ENCODE measurements around the gene ARL4A.
A peak's percentile ranks its signal among the peaks of the same experiment; 100 is the strongest.

Gene ARL4A

DNA sequence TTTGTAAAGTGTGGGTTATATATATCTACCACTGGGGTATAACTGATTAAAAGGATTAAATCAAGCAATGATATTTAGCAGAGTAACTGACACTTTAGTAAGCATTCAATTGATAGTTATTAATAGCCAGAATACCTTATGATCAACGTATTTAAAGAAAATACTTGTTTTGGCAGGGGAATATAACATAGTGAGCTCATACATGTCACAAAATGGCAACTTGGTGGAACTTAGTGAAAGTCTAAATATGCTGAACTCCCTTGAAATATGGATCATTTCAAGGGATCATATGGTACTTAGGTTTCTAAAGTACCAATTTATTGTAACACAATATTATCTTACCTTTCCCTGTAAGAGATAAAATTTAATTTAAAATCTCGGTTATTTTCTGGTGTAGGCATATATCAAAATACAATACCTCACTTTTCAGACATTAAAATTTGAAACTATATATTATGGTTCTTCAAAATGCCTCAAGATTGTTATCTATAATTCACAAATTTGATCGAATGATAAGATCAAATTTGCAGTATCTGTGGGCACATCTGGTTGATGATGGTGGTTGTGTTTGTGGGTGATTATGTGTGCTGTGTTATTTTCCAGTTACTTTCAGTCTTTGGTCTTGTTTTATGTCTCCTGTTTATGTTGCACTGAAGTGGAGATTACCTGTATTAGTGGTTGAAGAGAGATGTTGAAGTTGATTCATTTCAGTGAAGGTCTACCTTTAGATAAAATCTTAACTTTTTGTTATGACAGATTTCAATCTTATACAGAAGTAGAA lies 5.2 kb downstream of the ARL4A start:
- no peak for DNase-seq (ENCODE audit: low read depth)
- no peak overlapping the region for H3K4me3 ChIP-seq (ENCODE audit: low read depth, low read length)

GRCh38 chr7:12694817-12695216 lies 7.4 kb downstream of the ARL4A start:
- no peak for DNase-seq (ENCODE audit: low read depth)
- no peak for TF ChIP-seq CTCF (conservative IDR thresholded peaks at IDR 0.05; ENCODE audit: low read depth, low read length)
- H3K4me3 ChIP-seq (ENCODE audit: low read depth, low read length): no peak overlapping the region

More for the DNA sequence above, 5.2 kb downstream of the ARL4A start:
- no peak for TF ChIP-seq CTCF (conservative IDR thresholded peaks at IDR 0.05; ENCODE audit: low read depth, low read length)

DNA sequence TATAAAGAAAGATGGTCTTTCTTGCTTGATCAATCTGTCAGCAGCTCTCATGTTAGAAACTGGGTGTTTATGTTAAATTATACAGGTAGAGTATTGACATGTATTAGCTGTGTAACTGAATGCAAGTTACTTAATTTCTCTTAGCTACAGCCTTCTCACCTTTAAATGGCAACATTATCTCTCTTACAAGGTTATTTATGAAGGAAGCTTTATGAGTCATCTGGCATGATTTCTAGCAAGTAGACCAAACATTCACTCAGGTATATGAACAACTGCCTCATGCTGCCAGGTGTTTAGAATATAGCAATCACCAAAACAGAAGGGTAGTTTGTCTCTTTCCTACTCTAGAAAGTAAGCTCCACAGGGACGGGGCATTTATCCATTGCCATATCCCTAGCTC lies 8.5 kb downstream of the ARL4A start:
- no peak overlapping the region for H3K4me3 ChIP-seq (ENCODE audit: low read depth, low read length)
- DNase-seq (ENCODE audit: low read depth): no peak
- TF ChIP-seq CTCF (conservative IDR thresholded peaks at IDR 0.05; ENCODE audit: low read depth, low read length): no peak

- TF ChIP-seq CTCF (conservative IDR thresholded peaks at IDR 0.05; ENCODE audit: low read depth, low read length): no peak
- no peak for DNase-seq (ENCODE audit: low read depth)
- no peak overlapping the region for H3K4me3 ChIP-seq (ENCODE audit: low read depth, low read length)
These were observed 11.9 kb downstream of the ARL4A start for GRCh38 chr7:12699299-12699698.

DNA sequence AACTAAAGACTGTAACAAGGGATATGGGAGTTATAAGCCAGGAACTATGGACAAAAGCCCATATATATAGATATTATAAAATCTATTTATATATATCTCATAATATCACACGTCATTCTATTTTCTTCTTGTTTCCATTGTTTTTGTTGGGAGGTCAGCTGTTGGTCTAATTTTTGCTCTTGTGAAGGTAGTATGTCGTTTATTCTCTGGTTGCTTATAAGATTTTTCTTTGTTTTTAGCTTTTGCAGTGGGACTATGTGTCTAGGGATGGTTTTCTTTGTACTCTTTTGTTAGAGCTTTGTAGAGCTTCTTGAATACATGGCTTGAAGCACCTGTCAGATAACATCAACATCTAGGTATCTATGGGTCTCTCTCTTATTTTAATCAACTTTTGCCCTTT lies 14.0 kb downstream of the ARL4A start:
- DNase-seq (ENCODE audit: low read depth): peak; percentile 32
- no peak for TF ChIP-seq CTCF (conservative IDR thresholded peaks at IDR 0.05; ENCODE audit: low read depth, low read length)
- H3K4me3 ChIP-seq (ENCODE audit: low read depth, low read length): no peak overlapping the region

DNA sequence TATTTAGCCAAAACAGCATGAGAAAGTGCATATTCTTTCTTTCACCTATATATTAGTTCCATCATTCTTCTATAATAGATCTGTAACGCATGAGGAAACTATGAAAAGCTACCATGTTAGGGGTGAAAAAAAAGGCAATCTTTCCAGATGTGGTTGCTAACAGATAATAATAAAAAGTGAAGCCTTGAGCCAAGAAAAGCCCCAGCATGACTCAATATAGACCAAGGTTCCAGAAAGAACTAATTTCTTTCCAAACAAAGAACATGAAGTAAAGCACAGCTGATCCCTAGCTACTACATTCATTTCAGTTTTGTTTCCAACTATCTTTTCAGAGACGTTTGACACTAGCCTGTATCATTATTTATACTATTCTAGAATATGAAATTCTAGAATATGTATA lies 16.4 kb downstream of the ARL4A start:
- no peak for TF ChIP-seq CTCF (conservative IDR thresholded peaks at IDR 0.05; ENCODE audit: low read depth, low read length)

DNA sequence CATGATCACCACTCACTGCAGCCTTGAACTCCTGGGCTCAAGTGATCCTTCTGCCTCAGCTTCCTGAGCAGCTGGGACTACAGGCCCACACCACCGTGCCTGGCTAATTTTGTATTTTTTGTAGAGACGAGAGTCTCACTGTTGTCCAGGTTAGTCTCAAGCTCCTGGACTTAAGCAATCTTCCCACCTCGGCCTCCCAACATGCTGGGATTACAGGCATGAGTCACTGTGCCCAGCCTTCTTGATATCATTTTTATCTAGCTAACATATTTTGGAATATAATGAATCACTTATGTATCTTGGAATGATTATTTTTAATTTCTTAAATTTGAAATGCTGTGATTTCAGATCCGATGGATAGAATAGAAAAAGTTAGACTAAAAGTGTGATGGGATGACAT lies 18.4 kb downstream of the ARL4A start:
- no peak for TF ChIP-seq CTCF (conservative IDR thresholded peaks at IDR 0.05; ENCODE audit: low read depth, low read length)
- DNase-seq (ENCODE audit: low read depth): no peak
- H3K4me3 ChIP-seq (ENCODE audit: low read depth, low read length): no peak overlapping the region

More for the DNA sequence above, 16.4 kb downstream of the ARL4A start:
- DNase-seq (ENCODE audit: low read depth): peak; percentile 65
- no peak overlapping the region for H3K4me3 ChIP-seq (ENCODE audit: low read depth, low read length)

All from choroid plexus epithelial cell (primary cell).